Bronchial smooth muscle cell (primary cell): ENCODE data around the gene PLEKHM3. TPM values are rescaled to one million over a fixed set of nuclear protein-coding genes. Genes with fewer than 3 reads are reported as not detected.

ENCODE experiments used
- total RNA-seq: library from RNA; depleted of rRNA; stranded (reverse); fragments of >200 nt; gene quantifications from 2 replicates; pipeline ENCODE4 v1.2.1, GENCODE V29; 2014

Gene PLEKHM3, protein sequence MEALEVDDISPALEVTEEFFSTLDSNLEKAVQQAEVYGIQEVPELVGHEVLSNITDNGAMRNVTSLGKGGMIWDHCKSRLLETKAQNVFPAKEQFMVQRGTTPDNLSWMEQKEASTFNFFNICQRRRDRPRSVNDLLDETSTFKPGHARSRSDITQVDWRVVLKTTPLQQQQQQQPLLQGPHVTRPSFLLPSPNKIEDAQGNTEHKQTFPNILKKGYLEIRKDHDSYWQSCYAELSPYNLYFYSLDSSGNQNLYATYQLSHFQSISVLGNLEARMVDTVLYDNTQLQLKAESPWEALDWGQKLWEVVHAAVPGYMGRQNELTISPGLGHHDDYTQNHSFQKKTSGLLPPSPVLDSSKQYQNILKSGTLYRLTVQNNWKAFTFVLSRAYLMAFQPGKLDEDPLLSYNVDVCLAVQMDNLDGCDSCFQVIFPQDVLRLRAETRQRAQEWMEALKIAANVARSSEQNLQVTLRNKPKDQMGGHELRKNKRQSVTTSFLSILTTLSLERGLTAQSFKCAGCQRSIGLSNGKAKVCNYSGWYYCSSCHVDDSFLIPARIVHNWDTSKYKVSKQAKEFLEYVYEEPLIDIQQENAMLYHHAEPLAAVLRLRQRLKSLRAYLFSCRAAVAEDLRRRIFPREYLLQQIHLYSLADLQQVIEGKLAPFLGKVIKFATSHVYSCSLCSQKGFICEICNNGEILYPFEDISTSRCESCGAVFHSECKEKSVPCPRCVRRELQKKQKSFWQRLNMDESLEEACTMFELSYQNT
- 10.6 and 18.6 TPM in 2 replicates for total RNA-seq

DNA sequence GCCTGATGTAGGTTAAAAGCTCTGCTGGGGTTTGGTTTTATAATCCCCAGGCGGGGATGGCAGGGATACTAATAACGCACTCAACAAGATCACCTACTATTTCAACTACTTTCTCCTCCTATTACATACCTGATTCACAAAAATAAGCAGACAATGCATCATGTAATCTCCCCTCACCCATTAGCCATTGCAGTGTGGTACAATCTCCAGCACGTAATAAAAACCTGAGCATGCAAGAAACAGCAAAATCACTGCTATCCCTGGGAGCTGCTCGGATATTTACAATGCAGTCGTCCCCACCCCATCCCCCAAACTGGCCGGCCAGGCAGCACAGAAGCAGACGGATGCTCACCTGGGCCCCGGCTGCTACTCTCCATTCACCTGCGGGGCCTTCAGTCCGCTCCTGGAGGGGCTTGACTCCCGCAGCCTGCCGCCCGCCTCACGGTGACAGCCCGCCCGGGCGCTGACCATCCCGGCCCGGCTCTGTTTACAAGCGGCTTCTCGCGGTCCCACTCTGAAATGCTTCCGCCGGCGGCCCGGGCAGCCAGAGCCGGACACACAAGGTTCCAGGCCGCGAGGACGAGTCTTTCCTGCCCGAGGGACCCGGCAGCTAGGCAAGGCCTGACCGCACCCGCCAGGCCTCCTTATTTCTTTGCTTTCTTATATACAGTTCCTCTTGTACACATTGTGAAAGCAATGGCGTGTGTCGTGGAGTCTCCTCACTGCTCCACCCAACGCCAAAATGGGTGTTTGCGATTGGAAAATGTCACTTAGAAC, at the start of gene PLEKHM3:
Gene PLEKHM3, minus strand, starts transcription at position 491 of the 777 bp plus-strand sequence. CDS start 23,888 bp downstream, outside the sequence.

Other genes with a start within 250 kb of the PLEKHM3 start
- gene CRYGD, start 99.0 kb upstream of the PLEKHM3 start, total RNA-seq = not detected in 2 replicates
- not detected in 2 replicates for gene CRYGC, start 104.3 kb upstream of the PLEKHM3 start, total RNA-seq
- gene CRYGB, start 120.6 kb upstream of the PLEKHM3 start, total RNA-seq = not detected in 2 replicates
- not detected in 2 replicates for gene CRYGA, start 138.1 kb upstream of the PLEKHM3 start, total RNA-seq
- not detected in 2 replicates for gene C2orf80, start 164.5 kb upstream of the PLEKHM3 start, total RNA-seq
- 200 and 249 TPM in 2 replicates for gene IDH1, start 229.5 kb upstream of the PLEKHM3 start, total RNA-seq
- 21.4 and 27.1 TPM in 2 replicates for gene PIKFYVE, start 240.7 kb upstream of the PLEKHM3 start, total RNA-seq